HEK293 (cell line): ENCODE results near the gene BORCS5.
A peak's percentile ranks its signal among the peaks of the same experiment; 100 is the strongest.

Source experiments
- CTCF ChIA-PET: fragments of 350-600 bp; formaldehyde crosslinking; extraction: SDS; loops from one replicate; lab custom pipeline; 2021; ENCODE audit warnings: antibody characterized with exemption; lab: Yijun Ruan, JAX
- POLR2A ChIA-PET: fragments of 300-600 bp; formaldehyde crosslinking; extraction: SDS; loops from one replicate; lab custom pipeline; 2020; ENCODE audit warnings: antibody characterized with exemption, inconsistent platforms; lab: Yijun Ruan, JAX
- H3K27ac ChIP-seq: fragments of 200-500 bp; sonication (Bioruptor generic); 2 replicates; pipeline ENCODE4 v1.5.1; 2014; ENCODE audit warnings: low read depth, low read length, control low read depth, inconsistent platforms; ENCODE audit errors: extremely low read depth
- H3K36me3 ChIP-seq, 2 experiments: fragments of 200-500 bp in 1 of 2; sonication (Bioruptor generic) in 1 of 2; 1 replicate in 1 of 2; 2 replicates in 1 of 2; pipeline ENCODE4 v1.5.1; 2014 to 2017; ENCODE audit warnings: inconsistent platforms in 2 of 2, low read length in 2 of 2; ENCODE audit not compliant: control insufficient read depth in 2 of 2, insufficient read depth in 1 of 2
- H3K4me1 ChIP-seq: fragments of 200-500 bp; sonication (Bioruptor generic); 2 replicates; pipeline ENCODE4 v1.5.1; 2014; ENCODE audit warnings: mild to moderate bottlenecking, low read length, inconsistent platforms; ENCODE audit not compliant: control insufficient read depth, insufficient read depth
- H3K4me3 ChIP-seq: 2 replicates; pipeline ENCODE4 v1.5.1; 2011; ENCODE audit warnings: low read depth, mild to moderate bottlenecking, control low read depth, low read length, moderate library complexity
- H3K9me3 ChIP-seq: fragments of 200-500 bp; sonication (Bioruptor generic); 2 replicates; pipeline ENCODE4 v1.5.1; 2014; ENCODE audit warnings: low read depth, low read length, inconsistent platforms; ENCODE audit not compliant: control insufficient read depth, insufficient read depth
- FEZF1 ChIP-seq: fragments of 450-650 bp; formaldehyde crosslinking; IDR thresholded peaks from 2 replicates; pipeline ENCODE4 v1.5.1; 2016; ENCODE audit warnings: missing biosample characterization, missing genetic modification characterization
- MYNN ChIP-seq: fragments of 450-650 bp; formaldehyde crosslinking; IDR thresholded peaks from 2 replicates; pipeline ENCODE4 v1.5.1; 2016; ENCODE audit warnings: missing biosample characterization, missing genetic modification characterization, borderline replicate concordance
- OSR2 ChIP-seq: fragments of 450-650 bp; formaldehyde crosslinking; IDR thresholded peaks from 2 replicates; pipeline ENCODE4 v1.5.1; 2016; ENCODE audit warnings: missing biosample characterization, missing genetic modification characterization
- REPIN1 ChIP-seq: fragments of 450-650 bp; formaldehyde crosslinking; IDR thresholded peaks from 2 replicates; pipeline ENCODE4 v1.5.1; 2017; ENCODE audit warnings: missing biosample characterization, missing genetic modification characterization, low read depth
- SCRT2 ChIP-seq: fragments of 450-650 bp; formaldehyde crosslinking; IDR thresholded peaks from 2 replicates; pipeline ENCODE4 v1.5.1; 2016; ENCODE audit warnings: missing biosample characterization, missing genetic modification characterization
- ZNF248 ChIP-seq: fragments of 450-650 bp; formaldehyde crosslinking; IDR thresholded peaks from 2 replicates; pipeline ENCODE4 v1.5.1; 2017; ENCODE audit warnings: missing biosample characterization, missing genetic modification characterization
- ZNF366 ChIP-seq: fragments of 450-650 bp; formaldehyde crosslinking; conservative IDR thresholded peaks from 2 replicates; pipeline ENCODE4 v1.5.1; 2016; ENCODE audit warnings: missing biosample characterization, missing genetic modification characterization
- ZNF473 ChIP-seq: fragments of 450-650 bp; formaldehyde crosslinking; IDR thresholded peaks from 2 replicates; pipeline ENCODE4 v1.5.1; 2017; ENCODE audit warnings: missing biosample characterization, missing genetic modification characterization
- ZNF530 ChIP-seq: fragments of 450-650 bp; formaldehyde crosslinking; IDR thresholded peaks from 2 replicates; pipeline ENCODE4 v1.5.1; 2016; ENCODE audit warnings: low read depth, missing biosample characterization, missing genetic modification characterization
- ZNF549 ChIP-seq: fragments of 450-650 bp; IDR thresholded peaks from 2 replicates; pipeline ENCODE4 v1.5.1; 2018; ENCODE audit warnings: missing biosample characterization, missing genetic modification characterization, mild to moderate bottlenecking, inconsistent platforms, moderate library complexity
- ZNF560 ChIP-seq: fragments of 450-650 bp; formaldehyde crosslinking; IDR thresholded peaks from 2 replicates; pipeline ENCODE4 v1.5.1; 2017; ENCODE audit warnings: missing biosample characterization, missing genetic modification characterization, borderline replicate concordance
- ZNF623 ChIP-seq: fragments of 450-650 bp; formaldehyde crosslinking; IDR thresholded peaks from 2 replicates; pipeline ENCODE4 v1.5.1; 2016; ENCODE audit warnings: missing biosample characterization, missing genetic modification characterization
- ZNF785 ChIP-seq: fragments of 450-650 bp; formaldehyde crosslinking; IDR thresholded peaks from 2 replicates; pipeline ENCODE4 v1.5.1; 2016; ENCODE audit warnings: missing biosample characterization, missing genetic modification characterization
- TF ChIP-seq, protein P1 (sequence below): fragments of 450-650 bp; formaldehyde crosslinking; IDR thresholded peaks from 2 replicates; pipeline ENCODE4 v1.5.1; 2016; ENCODE audit warnings: missing biosample characterization, missing genetic modification characterization
- TF ChIP-seq, protein P2 (sequence below): fragments of 450-650 bp; formaldehyde crosslinking; IDR thresholded peaks from 2 replicates; pipeline ENCODE4 v1.5.1; 2017; ENCODE audit warnings: missing biosample characterization, missing genetic modification characterization
- TF ChIP-seq, protein P3 (sequence below): fragments of 450-650 bp; formaldehyde crosslinking; IDR thresholded peaks from 2 replicates; pipeline ENCODE4 v1.5.1; 2016; ENCODE audit warnings: missing biosample characterization, missing genetic modification characterization, low read depth
- TF ChIP-seq, protein P4 (sequence below): fragments of 450-650 bp; formaldehyde crosslinking; IDR thresholded peaks from 2 replicates; pipeline ENCODE4 v1.5.1; 2016; ENCODE audit warnings: missing biosample characterization, missing genetic modification characterization, borderline replicate concordance
- TF ChIP-seq, protein P5 (sequence below): fragments of 450-650 bp; formaldehyde crosslinking; IDR thresholded peaks from 2 replicates; pipeline ENCODE4 v1.5.1; 2017; ENCODE audit warnings: missing biosample characterization, missing genetic modification characterization
- TF ChIP-seq, protein P6 (sequence below): fragments of 450-650 bp; formaldehyde crosslinking; IDR thresholded peaks from 2 replicates; pipeline ENCODE4 v1.5.1; 2016; ENCODE audit warnings: missing biosample characterization, missing genetic modification characterization

The BORCS5 gene

DNA sequence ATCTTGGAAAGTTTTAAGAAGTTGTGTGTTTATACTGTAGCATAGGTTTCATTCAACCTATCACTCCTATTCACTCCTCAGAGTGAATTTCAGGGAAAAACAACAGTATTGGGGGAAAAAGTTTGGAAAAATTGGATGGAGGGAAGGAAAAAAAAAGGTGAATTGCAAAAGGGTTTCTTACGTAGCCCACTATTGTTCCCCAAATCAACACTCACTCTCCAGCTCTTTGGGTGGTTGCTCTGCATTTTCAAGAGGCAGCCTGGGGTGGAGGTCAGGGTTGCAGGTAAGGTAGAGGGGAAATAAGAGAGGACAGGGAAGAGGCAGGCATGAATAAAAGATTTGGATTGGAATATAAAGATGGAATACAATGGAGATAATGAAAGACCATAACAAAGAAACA, 42.3 kb downstream of the BORCS5 start:
- H3K36me3 ChIP-seq, result no peaks in the 10 kb centered on the region
- H3K4me3 ChIP-seq, result no peak overlapping the region
- no peaks in the 10 kb centered on the region for H3K9me3 ChIP-seq
- H3K27ac ChIP-seq, result no peak overlapping the region
- CTCF ChIA-PET, result interaction anchor here (0.5 to 1.9 kb wide), 8 partner anchors 18 to 313 kb away, joined by 3 to 9 read pairs (median 4); no protein-coding TSS in a partner anchor
- peaks cover 23% of the 10 kb centered on the region for H3K4me1 ChIP-seq
- TF ChIP-seq ZNF366 (tag by site-specific recombination) (peak; percentile 72), REPIN1 (no peak), MYNN (tag by site-specific recombination) (0 out of 2 replicates have a peak, but pooled peaks have one; percentile 3)
- TF ChIP-seq, protein P1, sequence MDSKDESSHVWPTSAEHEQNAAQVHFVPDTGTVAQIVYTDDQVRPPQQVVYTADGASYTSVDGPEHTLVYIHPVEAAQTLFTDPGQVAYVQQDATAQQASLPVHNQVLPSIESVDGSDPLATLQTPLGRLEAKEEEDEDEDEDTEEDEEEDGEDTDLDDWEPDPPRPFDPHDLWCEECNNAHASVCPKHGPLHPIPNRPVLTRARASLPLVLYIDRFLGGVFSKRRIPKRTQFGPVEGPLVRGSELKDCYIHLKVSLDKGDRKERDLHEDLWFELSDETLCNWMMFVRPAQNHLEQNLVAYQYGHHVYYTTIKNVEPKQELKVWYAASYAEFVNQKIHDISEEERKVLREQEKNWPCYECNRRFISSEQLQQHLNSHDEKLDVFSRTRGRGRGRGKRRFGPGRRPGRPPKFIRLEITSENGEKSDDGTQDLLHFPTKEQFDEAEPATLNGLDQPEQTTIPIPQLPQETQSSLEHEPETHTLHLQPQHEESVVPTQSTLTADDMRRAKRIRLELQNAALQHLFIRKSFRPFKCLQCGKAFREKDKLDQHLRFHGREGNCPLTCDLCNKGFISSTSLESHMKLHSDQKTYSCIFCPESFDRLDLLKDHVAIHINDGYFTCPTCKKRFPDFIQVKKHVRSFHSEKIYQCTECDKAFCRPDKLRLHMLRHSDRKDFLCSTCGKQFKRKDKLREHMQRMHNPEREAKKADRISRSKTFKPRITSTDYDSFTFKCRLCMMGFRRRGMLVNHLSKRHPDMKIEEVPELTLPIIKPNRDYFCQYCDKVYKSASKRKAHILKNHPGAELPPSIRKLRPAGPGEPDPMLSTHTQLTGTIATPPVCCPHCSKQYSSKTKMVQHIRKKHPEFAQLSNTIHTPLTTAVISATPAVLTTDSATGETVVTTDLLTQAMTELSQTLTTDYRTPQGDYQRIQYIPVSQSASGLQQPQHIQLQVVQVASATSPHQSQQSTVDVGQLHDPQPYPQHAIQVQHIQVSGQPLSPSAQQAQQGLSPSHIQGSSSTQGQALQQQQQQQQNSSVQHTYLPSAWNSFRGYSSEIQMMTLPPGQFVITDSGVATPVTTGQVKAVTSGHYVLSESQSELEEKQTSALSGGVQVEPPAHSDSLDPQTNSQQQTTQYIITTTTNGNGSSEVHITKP (tag by site-specific recombination), result no peak
- POLR2A ChIA-PET, result no interaction called here

DNA sequence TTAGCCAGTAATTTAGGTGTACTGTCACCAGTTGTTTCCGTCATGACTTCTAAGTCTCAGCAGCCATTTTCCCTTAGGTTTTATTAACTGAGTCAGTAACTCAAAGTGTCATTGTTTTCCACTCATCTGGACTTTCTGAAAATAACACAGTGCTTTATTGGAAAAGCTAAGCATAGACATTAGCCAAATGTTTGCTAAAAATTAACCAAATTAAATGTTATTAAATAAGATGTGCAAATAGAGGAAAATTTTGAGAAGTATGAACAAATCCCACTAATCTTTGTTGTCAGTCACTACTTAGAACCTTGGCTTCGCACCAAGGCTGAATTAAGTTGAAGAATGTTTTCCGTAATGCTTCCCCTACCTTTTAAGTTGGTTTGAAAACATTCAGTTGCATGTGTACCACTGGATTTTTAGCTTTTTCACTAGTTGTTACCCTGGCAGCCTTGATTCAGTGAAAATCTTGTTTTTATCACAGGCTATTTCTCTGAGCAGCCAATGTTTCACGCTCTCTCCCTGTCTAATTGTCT, 43.0 kb downstream of the BORCS5 start:
- CTCF ChIA-PET, result interaction anchor here (0.5 to 1.7 kb wide), 3 partner anchors 17 to 55 kb away, joined by 3 to 9 read pairs (median 3); no protein-coding TSS in a partner anchor
- Histone ChIP-seq H3K4me1 (peaks cover 20% of the 10 kb centered on the region), H3K36me3 (no peaks in the 10 kb centered on the region), H3K9me3 (no peaks in the 10 kb centered on the region), H3K4me3 (no peak overlapping the region), H3K27ac (no peak overlapping the region)
- POLR2A ChIA-PET, result no interaction called here
- TF ChIP-seq, protein P2, sequence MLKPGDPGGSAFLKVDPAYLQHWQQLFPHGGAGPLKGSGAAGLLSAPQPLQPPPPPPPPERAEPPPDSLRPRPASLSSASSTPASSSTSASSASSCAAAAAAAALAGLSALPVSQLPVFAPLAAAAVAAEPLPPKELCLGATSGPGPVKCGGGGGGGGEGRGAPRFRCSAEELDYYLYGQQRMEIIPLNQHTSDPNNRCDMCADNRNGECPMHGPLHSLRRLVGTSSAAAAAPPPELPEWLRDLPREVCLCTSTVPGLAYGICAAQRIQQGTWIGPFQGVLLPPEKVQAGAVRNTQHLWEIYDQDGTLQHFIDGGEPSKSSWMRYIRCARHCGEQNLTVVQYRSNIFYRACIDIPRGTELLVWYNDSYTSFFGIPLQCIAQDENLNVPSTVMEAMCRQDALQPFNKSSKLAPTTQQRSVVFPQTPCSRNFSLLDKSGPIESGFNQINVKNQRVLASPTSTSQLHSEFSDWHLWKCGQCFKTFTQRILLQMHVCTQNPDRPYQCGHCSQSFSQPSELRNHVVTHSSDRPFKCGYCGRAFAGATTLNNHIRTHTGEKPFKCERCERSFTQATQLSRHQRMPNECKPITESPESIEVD, result no peak
- TF ChIP-seq ZNF473 (tag by site-specific recombination), result no peak
- TF ChIP-seq ZNF560, result no peak
- TF ChIP-seq, protein P3, sequence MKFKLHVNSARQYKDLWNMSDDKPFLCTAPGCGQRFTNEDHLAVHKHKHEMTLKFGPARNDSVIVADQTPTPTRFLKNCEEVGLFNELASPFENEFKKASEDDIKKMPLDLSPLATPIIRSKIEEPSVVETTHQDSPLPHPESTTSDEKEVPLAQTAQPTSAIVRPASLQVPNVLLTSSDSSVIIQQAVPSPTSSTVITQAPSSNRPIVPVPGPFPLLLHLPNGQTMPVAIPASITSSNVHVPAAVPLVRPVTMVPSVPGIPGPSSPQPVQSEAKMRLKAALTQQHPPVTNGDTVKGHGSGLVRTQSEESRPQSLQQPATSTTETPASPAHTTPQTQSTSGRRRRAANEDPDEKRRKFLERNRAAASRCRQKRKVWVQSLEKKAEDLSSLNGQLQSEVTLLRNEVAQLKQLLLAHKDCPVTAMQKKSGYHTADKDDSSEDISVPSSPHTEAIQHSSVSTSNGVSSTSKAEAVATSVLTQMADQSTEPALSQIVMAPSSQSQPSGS (tag by site-specific recombination), result no peak
- no peak for TF ChIP-seq ZNF248 (tag by site-specific recombination)
- no peak for TF ChIP-seq FEZF1 (tag by site-specific recombination)
- TF ChIP-seq ZNF623 (tag by site-specific recombination), result no peak
- TF ChIP-seq ZNF785, result no peak
- no peak for TF ChIP-seq OSR2 (tag by site-specific recombination)
- no peak for TF ChIP-seq MYNN (tag by site-specific recombination)
- no peak for TF ChIP-seq ZNF549 (tag by site-specific recombination)
- TF ChIP-seq, protein P4, sequence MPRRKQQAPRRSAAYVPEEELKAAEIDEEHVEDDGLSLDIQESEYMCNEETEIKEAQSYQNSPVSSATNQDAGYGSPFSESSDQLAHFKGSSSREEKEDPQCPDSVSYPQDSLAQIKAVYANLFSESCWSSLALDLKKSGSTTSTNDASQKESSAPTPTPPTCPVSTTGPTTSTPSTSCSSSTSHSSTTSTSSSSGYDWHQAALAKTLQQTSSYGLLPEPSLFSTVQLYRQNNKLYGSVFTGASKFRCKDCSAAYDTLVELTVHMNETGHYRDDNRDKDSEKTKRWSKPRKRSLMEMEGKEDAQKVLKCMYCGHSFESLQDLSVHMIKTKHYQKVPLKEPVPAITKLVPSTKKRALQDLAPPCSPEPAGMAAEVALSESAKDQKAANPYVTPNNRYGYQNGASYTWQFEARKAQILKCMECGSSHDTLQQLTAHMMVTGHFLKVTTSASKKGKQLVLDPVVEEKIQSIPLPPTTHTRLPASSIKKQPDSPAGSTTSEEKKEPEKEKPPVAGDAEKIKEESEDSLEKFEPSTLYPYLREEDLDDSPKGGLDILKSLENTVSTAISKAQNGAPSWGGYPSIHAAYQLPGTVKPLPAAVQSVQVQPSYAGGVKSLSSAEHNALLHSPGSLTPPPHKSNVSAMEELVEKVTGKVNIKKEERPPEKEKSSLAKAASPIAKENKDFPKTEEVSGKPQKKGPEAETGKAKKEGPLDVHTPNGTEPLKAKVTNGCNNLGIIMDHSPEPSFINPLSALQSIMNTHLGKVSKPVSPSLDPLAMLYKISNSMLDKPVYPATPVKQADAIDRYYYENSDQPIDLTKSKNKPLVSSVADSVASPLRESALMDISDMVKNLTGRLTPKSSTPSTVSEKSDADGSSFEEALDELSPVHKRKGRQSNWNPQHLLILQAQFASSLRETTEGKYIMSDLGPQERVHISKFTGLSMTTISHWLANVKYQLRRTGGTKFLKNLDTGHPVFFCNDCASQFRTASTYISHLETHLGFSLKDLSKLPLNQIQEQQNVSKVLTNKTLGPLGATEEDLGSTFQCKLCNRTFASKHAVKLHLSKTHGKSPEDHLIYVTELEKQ (tag by site-specific recombination), result no peak
- TF ChIP-seq SCRT2 (tag by site-specific recombination), result no peak
- TF ChIP-seq, protein P5, sequence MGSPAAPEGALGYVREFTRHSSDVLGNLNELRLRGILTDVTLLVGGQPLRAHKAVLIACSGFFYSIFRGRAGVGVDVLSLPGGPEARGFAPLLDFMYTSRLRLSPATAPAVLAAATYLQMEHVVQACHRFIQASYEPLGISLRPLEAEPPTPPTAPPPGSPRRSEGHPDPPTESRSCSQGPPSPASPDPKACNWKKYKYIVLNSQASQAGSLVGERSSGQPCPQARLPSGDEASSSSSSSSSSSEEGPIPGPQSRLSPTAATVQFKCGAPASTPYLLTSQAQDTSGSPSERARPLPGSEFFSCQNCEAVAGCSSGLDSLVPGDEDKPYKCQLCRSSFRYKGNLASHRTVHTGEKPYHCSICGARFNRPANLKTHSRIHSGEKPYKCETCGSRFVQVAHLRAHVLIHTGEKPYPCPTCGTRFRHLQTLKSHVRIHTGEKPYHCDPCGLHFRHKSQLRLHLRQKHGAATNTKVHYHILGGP (tag by site-specific recombination), result no peak
- no peak for TF ChIP-seq ZNF530 (tag by site-specific recombination)
- TF ChIP-seq, protein P6, sequence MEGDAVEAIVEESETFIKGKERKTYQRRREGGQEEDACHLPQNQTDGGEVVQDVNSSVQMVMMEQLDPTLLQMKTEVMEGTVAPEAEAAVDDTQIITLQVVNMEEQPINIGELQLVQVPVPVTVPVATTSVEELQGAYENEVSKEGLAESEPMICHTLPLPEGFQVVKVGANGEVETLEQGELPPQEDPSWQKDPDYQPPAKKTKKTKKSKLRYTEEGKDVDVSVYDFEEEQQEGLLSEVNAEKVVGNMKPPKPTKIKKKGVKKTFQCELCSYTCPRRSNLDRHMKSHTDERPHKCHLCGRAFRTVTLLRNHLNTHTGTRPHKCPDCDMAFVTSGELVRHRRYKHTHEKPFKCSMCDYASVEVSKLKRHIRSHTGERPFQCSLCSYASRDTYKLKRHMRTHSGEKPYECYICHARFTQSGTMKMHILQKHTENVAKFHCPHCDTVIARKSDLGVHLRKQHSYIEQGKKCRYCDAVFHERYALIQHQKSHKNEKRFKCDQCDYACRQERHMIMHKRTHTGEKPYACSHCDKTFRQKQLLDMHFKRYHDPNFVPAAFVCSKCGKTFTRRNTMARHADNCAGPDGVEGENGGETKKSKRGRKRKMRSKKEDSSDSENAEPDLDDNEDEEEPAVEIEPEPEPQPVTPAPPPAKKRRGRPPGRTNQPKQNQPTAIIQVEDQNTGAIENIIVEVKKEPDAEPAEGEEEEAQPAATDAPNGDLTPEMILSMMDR (tag by site-specific recombination), result no peak
